GM18517 (cell line): ENCODE measurements around the gene SHD.
"Not testable (repeated sequence)": the region's sequence is repeated elsewhere in the genome, so short reads cannot be mapped to it uniquely, and the experiment has no call there.

Source experiments
- ATAC-seq: cut with Tn5 transposase; IDR thresholded peaks from one replicate; pipeline ENCODE4 v1.9.1; 2021; ENCODE audit warnings: mild to moderate bottlenecking, moderate library complexity; ENCODE audit not compliant: unreplicated experiment

SHD gene

GRCh38 chr19:4266253-4267000, 12.6 kb upstream of the SHD start:
- ATAC-seq, result no peak

GRCh38 chr19:4267101-4267900, 11.8 kb upstream of the SHD start:
- no peak for ATAC-seq

GRCh38 chr19:4267901-4268815, 10.9 kb upstream of the SHD start:
- ATAC-seq, result no peak

- no peak for ATAC-seq
Measured at GRCh38 chr19:4268816-4269430, 10.1 kb upstream of the SHD start.

GRCh38 chr19:4272894-4273293, 6.2 kb upstream of the SHD start:
- ATAC-seq, result no peak

GRCh38 chr19:4274321-4274686, 4.8 kb upstream of the SHD start:
- ATAC-seq, result not testable (repeated sequence)

- ATAC-seq, result no peak
Measured at GRCh38 chr19:4277191-4277696, 1.8 kb upstream of the SHD start.

- ATAC-seq, result no peak
Measured at GRCh38 chr19:4278010-4278409, 1.1 kb upstream of the SHD start.

GRCh38 chr19:4279267-4279529, 132 bp downstream of the SHD start:
- ATAC-seq, result no peak

GRCh38 chr19:4279530-4280422, 710 bp downstream of the SHD start:
- no peak for ATAC-seq

- no peak for ATAC-seq
Measured at GRCh38 chr19:4284176-4284958, 5.3 kb downstream of the SHD start.

GRCh38 chr19:4284974-4285373, 5.9 kb downstream of the SHD start:
- ATAC-seq, result no peak

GRCh38 chr19:4286141-4286540, 7.1 kb downstream of the SHD start:
- ATAC-seq, result not testable (repeated sequence)

GRCh38 chr19:4288091-4288777, 9.2 kb downstream of the SHD start:
- no peak for ATAC-seq

- no peak for ATAC-seq
Measured at GRCh38 chr19:4291184-4291732, 12.2 kb downstream of the SHD start.

- ATAC-seq, result no peak
Measured at GRCh38 chr19:4292515-4292914, 13.4 kb downstream of the SHD start.

- no peak for ATAC-seq
Measured at GRCh38 chr19:4294389-4294788, 15.3 kb downstream of the SHD start.
